Testis (tissue), 2 donors: Measurements from ENCODE around the gene CCBE1.

Experiments used
- CTCF ChIP-seq, 3 experiments: fragments of 450-650 bp in 2 of 3; fragments of 200-600 bp in 1 of 3; sonication (generic) in 1 of 3; IDR thresholded peaks; one replicate each; pipeline ENCODE4 v1.5.1; 2016 to 2019; ENCODE audit warnings: antibody characterized with exemption in 3 of 3, mild to moderate bottlenecking in 2 of 3, moderate library complexity in 1 of 3
- POLR2A ChIP-seq: fragments of 450-650 bp; IDR thresholded peaks from one replicate; pipeline ENCODE4 v1.6.1; 2017; ENCODE audit warnings: antibody characterized with exemption, mild to moderate bottlenecking, moderate library complexity

GRCh38 chr18:59667488-59667887, 29.7 kb downstream of the CCBE1 start:
- TF ChIP-seq CTCF (IDR thresholded peaks at IDR 0.05): no peak
- TF ChIP-seq POLR2A: no peak
